ENCODE results near the gene SGMS1. TPM values are rescaled to one million over a fixed set of nuclear protein-coding genes. Genes with fewer than 3 reads are reported as not detected.

Gene SGMS1
- total RNA-seq, 1 experiment from 2014 or later: 24.7 TPM

DNA sequence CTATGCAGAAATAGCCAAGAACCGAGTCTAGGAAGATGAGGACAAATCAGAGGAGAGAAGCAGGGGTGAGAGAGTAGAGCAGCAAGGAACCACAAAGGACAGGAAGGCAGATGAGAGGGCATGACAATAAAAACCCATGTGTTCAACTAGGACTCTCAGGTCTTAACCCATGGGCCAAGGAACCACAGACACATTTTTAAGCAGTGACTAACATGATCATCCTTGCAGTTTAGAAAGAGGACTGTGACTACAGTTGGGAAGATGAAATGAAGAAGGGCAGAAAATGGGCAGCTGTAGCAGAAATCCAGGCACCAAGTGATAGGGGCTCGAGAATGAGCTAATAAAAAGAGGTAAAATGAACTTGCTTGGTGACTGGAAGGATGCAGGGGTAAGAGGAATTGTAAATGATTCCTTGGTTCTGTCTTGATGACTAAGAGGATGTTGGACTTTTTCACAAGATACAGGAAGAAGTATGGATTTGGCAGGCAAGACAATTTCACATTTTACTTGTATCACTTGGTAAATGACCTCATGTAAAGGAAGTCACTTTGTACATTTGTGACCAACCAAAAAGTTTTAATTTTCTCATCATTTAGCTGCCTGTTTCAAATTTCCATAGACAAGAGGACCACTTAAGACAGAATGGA, 22.8 kb downstream of the SGMS1 start:
- Mint-ChIP-seq H3K27ac (ENCODE audit: low read depth, unreplicated experiment) (no peak overlapping the region), H3K27me3 (ENCODE audit: insufficient read depth, unreplicated experiment) (no peaks in the 10 kb centered on the region), H3K4me1 (ENCODE audit: insufficient read depth, unreplicated experiment) (peaks cover 45% of the 10 kb centered on the region), H3K9me3 (ENCODE audit: unreplicated experiment) (no peaks in the 10 kb centered on the region), H3K36me3 (ENCODE audit: insufficient read depth, unreplicated experiment) (peaks cover 2% of the 10 kb centered on the region), H3K4me3 (ENCODE audit: unreplicated experiment) (no peak overlapping the region)
- ChIA-PET CTCF (interaction anchor here (0.9 to 1.0 kb wide), 3 partner anchors 13 to 213 kb away, joined by 4 to 5 read pairs (median 4); no protein-coding TSS in a partner anchor), POLR2A (interaction anchor here (1.2 to 1.3 kb wide), 2 partner anchors 21 to 24 kb away, joined by 4 to 6 read pairs; no protein-coding TSS in a partner anchor)
- BruUV-seq (replicated peaks): no TSS peak
- intact Hi-C loops (cut with micrococcal nuclease): no loop called here
- DNase-seq (ENCODE audit: unreplicated experiment): peak; percentile 30
- TF ChIP-seq, protein P1, sequence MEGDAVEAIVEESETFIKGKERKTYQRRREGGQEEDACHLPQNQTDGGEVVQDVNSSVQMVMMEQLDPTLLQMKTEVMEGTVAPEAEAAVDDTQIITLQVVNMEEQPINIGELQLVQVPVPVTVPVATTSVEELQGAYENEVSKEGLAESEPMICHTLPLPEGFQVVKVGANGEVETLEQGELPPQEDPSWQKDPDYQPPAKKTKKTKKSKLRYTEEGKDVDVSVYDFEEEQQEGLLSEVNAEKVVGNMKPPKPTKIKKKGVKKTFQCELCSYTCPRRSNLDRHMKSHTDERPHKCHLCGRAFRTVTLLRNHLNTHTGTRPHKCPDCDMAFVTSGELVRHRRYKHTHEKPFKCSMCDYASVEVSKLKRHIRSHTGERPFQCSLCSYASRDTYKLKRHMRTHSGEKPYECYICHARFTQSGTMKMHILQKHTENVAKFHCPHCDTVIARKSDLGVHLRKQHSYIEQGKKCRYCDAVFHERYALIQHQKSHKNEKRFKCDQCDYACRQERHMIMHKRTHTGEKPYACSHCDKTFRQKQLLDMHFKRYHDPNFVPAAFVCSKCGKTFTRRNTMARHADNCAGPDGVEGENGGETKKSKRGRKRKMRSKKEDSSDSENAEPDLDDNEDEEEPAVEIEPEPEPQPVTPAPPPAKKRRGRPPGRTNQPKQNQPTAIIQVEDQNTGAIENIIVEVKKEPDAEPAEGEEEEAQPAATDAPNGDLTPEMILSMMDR (IDR thresholded peaks at IDR 0.05; ENCODE audit: unreplicated experiment): no peak

DNA sequence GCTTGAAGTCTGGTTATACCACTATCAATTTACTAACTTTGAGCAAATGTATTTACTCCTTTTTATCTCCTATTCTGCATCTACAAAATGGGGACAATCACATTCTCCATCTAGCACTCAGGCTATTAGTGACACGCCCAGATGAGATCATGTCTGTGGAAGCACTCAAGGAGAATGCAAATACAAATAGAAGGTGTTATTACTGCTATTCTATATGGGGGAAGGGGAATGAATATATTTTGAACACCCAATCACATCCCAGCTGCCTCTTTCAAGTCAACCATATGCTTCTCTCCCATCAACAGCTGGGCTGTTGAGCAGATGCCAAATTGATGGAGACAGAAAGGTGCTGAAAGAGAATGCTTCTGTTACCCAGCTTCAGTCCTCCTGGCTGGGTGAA, 23.5 kb downstream of the SGMS1 start:
- DNase-seq (ENCODE audit: unreplicated experiment): no peak
- BruUV-seq (replicated peaks): no TSS peak
- ChIA-PET POLR2A (interaction anchor here (0.9 to 1.3 kb wide), 2 partner anchors 15 to 24 kb away, joined by 3 to 4 read pairs; no protein-coding TSS in a partner anchor), CTCF (interaction anchor here (0.9 to 2.0 kb wide), 4 partner anchors 20 to 213 kb away, joined by 4 to 6 read pairs (median 4); no protein-coding TSS in a partner anchor)
- intact Hi-C loops (cut with micrococcal nuclease): no loop called here
- H3K27me3 Mint-ChIP-seq (ENCODE audit: insufficient read depth, unreplicated experiment): no peaks in the 10 kb centered on the region
- H3K4me1 Mint-ChIP-seq (ENCODE audit: insufficient read depth, unreplicated experiment): peaks cover 40% of the 10 kb centered on the region
- no peak overlapping the region for H3K27ac Mint-ChIP-seq (ENCODE audit: low read depth, unreplicated experiment)
- TF ChIP-seq, protein P1 (IDR thresholded peaks at IDR 0.05; ENCODE audit: unreplicated experiment): no peak
- no peaks in the 10 kb centered on the region for H3K36me3 Mint-ChIP-seq (ENCODE audit: insufficient read depth, unreplicated experiment)
- no peaks in the 10 kb centered on the region for H3K9me3 Mint-ChIP-seq (ENCODE audit: unreplicated experiment)
- no peak overlapping the region for H3K4me3 Mint-ChIP-seq (ENCODE audit: unreplicated experiment)

DNA sequence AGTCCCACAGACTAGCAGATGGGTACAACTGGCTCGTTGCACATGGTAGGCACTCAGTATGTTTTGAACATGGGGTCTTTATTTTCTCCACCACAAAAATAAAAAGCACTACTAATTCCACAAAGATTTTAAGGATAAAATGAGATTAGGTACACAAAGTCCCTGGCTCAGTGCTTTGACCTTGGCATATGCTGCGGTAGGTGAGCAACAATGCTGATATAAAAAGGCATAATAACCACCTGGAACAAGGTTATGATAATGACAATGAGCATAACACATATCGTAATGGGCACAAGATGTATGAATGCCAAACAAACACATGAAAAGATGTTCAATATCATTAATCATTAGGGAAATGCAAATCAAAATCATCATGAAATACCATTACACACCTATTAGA, 26.9 kb downstream of the SGMS1 start:
- no peak overlapping the region for H3K4me3 Mint-ChIP-seq (ENCODE audit: unreplicated experiment)
- intact Hi-C loops (cut with micrococcal nuclease): no loop called here
- CTCF ChIA-PET: interaction anchor here (0.7 to 1.1 kb wide), 2 partner anchors 13 to 36 kb away, joined by 3 read pairs; no protein-coding TSS in a partner anchor

DNA sequence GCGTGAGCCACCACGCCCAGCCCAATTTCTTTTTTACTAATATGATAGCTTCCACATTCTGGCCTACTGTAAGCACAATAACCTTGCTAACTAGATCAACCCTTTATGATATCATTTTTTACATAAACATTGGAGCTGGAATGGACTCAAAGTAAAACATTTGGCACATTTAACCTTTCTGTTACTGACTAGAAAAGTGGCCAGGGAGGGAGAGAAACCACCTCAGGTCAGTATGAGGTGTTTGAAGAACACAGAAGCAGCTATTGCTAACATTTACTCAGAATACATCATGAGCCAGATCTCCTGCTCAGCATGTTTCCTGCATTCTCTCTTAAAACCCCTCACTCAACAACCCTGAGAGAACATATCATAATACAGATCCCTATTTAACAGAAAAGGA, 27.3 kb downstream of the SGMS1 start:
- BruUV-seq (replicated peaks): no TSS peak
- no peaks in the 10 kb centered on the region for H3K27me3 Mint-ChIP-seq (ENCODE audit: insufficient read depth, unreplicated experiment)
- TF ChIP-seq, protein P1 (IDR thresholded peaks at IDR 0.05; ENCODE audit: unreplicated experiment): no peak
- intact Hi-C loops (cut with micrococcal nuclease): no loop called here
- ChIA-PET CTCF (interaction anchor here (0.7 to 1.1 kb wide), 2 partner anchors 13 to 35 kb away, joined by 3 read pairs; no protein-coding TSS in a partner anchor), POLR2A (interaction anchor here (1.2 to 2.1 kb wide), 2 partner anchors 9 to 28 kb away, joined by 6 to 7 read pairs; no protein-coding TSS in a partner anchor)
- H3K36me3 Mint-ChIP-seq (ENCODE audit: insufficient read depth, unreplicated experiment): no peaks in the 10 kb centered on the region
- peaks cover 24% of the 10 kb centered on the region for H3K4me1 Mint-ChIP-seq (ENCODE audit: insufficient read depth, unreplicated experiment)
- no peak overlapping the region for H3K4me3 Mint-ChIP-seq (ENCODE audit: unreplicated experiment)
- no peak overlapping the region for H3K27ac Mint-ChIP-seq (ENCODE audit: low read depth, unreplicated experiment)
- H3K9me3 Mint-ChIP-seq (ENCODE audit: unreplicated experiment): no peaks in the 10 kb centered on the region
- no peak for DNase-seq (ENCODE audit: unreplicated experiment)

More for the DNA sequence above, 26.9 kb downstream of the SGMS1 start:
- TF ChIP-seq, protein P1 (IDR thresholded peaks at IDR 0.05; ENCODE audit: unreplicated experiment): no peak
- no peak for DNase-seq (ENCODE audit: unreplicated experiment)
- Mint-ChIP-seq H3K27ac (ENCODE audit: low read depth, unreplicated experiment) (no peak overlapping the region), H3K36me3 (ENCODE audit: insufficient read depth, unreplicated experiment) (no peaks in the 10 kb centered on the region), H3K4me1 (ENCODE audit: insufficient read depth, unreplicated experiment) (peaks cover 25% of the 10 kb centered on the region), H3K9me3 (ENCODE audit: unreplicated experiment) (no peaks in the 10 kb centered on the region), H3K27me3 (ENCODE audit: insufficient read depth, unreplicated experiment) (no peaks in the 10 kb centered on the region)
- POLR2A ChIA-PET: interaction anchor here (1.2 to 2.1 kb wide), 2 partner anchors 9 to 28 kb away, joined by 6 to 7 read pairs; no protein-coding TSS in a partner anchor
- no TSS peak for BruUV-seq (replicated peaks)

All from MCF 10A (cell line).